Medulla oblongata (tissue), 1 donor: ENCODE measurements around the gene TUBGCP6.

ENCODE experiments used
- DNase-seq: peaks from one replicate; pipeline ENCODE4 v3.0.0-alpha.2; 2015; ENCODE audit errors: extremely low spot score

TUBGCP6 gene

GRCh38 chr22:50183141-50183971, 61.5 kb downstream of the TUBGCP6 start:
- DNase-seq, result no peak

- no peak for DNase-seq
These were observed 62.4 kb downstream of the TUBGCP6 start for GRCh38 chr22:50182176-50183081.

GRCh38 chr22:50180727-50181521, 63.9 kb downstream of the TUBGCP6 start:
- no peak for DNase-seq

GRCh38 chr22:50179937-50180726, 64.7 kb downstream of the TUBGCP6 start:
- DNase-seq, result no peak

- no peak for DNase-seq
These were observed 65.7 kb downstream of the TUBGCP6 start for GRCh38 chr22:50178871-50179869.

- no peak for DNase-seq
These were observed 66.4 kb downstream of the TUBGCP6 start for GRCh38 chr22:50178471-50178864.

GRCh38 chr22:50177537-50178470, 67.0 kb downstream of the TUBGCP6 start:
- no peak for DNase-seq

GRCh38 chr22:50176850-50177536, 67.8 kb downstream of the TUBGCP6 start:
- DNase-seq, result no peak

GRCh38 chr22:50175921-50176849, 68.6 kb downstream of the TUBGCP6 start:
- DNase-seq, result no peak

GRCh38 chr22:50175191-50175461, 69.7 kb downstream of the TUBGCP6 start:
- DNase-seq, result no peak

- DNase-seq, result no peak
These were observed 70.2 kb downstream of the TUBGCP6 start for GRCh38 chr22:50174382-50175190.

GRCh38 chr22:50173983-50174355, 70.9 kb downstream of the TUBGCP6 start:
- no peak for DNase-seq

- no peak for DNase-seq
These were observed 71.4 kb downstream of the TUBGCP6 start for GRCh38 chr22:50173311-50173982.

GRCh38 chr22:50171965-50172421, 72.8 kb downstream of the TUBGCP6 start:
- DNase-seq, result no peak

- no peak for DNase-seq
These were observed 73.4 kb downstream of the TUBGCP6 start for GRCh38 chr22:50171319-50171964.
